Thoracic aorta (tissue), 2 donors: ENCODE results near the gene CCDC102A. TPM values are rescaled to one million over a fixed set of nuclear protein-coding genes. Genes with fewer than 3 reads are reported as not detected.

ENCODE experiments used
- ATAC-seq: fragments of 150-250 bp; one replicate; pipeline ENCODE4 v1.8.0; 2017; ENCODE audit warnings: low read depth; ENCODE audit not compliant: insufficient number of reproducible peaks, low FRiP score
- DNase-seq: peaks from one replicate; pipeline ENCODE4 v3.0.0-alpha.2; 2020; ENCODE audit warnings: low spot score
- H3K27ac ChIP-seq, 2 donors: fragments of 200-600 bp; sonication (generic); 1 replicate in 1 of 2; 2 replicates in 1 of 2; pipeline ENCODE4 v1.5.1; 2016; ENCODE audit warnings: mild to moderate bottlenecking in 2 of 2, moderate library complexity in 2 of 2
- H3K27me3 ChIP-seq: fragments of 200-600 bp; sonication (generic); replicated peaks from 2 replicates; pipeline ENCODE4 v1.6.0; 2016; ENCODE audit warnings: mild to moderate bottlenecking; ENCODE audit not compliant: insufficient read depth
- H3K36me3 ChIP-seq: fragments of 200-600 bp; sonication (generic); one replicate; pipeline ENCODE4 v1.5.1; 2016
- H3K4me1 ChIP-seq, 2 donors: fragments of 200-600 bp; sonication (generic); 1 replicate in 1 of 2; 2 replicates in 1 of 2; pipeline versions ENCODE4 v1.5.1 to v1.6.0; 2016; ENCODE audit warnings: low read depth in 2 of 2, mild to moderate bottlenecking in 1 of 2; ENCODE audit not compliant: control insufficient read depth in 1 of 2
- H3K4me3 ChIP-seq: fragments of 200-600 bp; sonication (generic); 2 replicates; pipeline ENCODE4 v1.5.1; 2016; ENCODE audit warnings: mild to moderate bottlenecking
- H3K9me3 ChIP-seq: fragments of 200-600 bp; sonication (generic); 2 replicates; pipeline ENCODE4 v1.5.1; 2016
- total RNA-seq, 2 donors: library from RNA; depleted of rRNA; stranded (reverse); fragments of >200 nt; gene quantifications; one replicate each; pipeline versions ENCODE4 v1.1.0 to v1.2.3, GENCODE V29; 2016
- TF ChIP-seq, protein P1 (sequence below): fragments of 200-600 bp; sonication (generic); IDR thresholded peaks from one replicate; pipeline ENCODE4 v1.5.1; 2019; ENCODE audit warnings: antibody characterized with exemption

Gene CCDC102A
- total RNA-seq, 2 donors from 2014 or later, result 26.4 to 43.2 TPM

DNA sequence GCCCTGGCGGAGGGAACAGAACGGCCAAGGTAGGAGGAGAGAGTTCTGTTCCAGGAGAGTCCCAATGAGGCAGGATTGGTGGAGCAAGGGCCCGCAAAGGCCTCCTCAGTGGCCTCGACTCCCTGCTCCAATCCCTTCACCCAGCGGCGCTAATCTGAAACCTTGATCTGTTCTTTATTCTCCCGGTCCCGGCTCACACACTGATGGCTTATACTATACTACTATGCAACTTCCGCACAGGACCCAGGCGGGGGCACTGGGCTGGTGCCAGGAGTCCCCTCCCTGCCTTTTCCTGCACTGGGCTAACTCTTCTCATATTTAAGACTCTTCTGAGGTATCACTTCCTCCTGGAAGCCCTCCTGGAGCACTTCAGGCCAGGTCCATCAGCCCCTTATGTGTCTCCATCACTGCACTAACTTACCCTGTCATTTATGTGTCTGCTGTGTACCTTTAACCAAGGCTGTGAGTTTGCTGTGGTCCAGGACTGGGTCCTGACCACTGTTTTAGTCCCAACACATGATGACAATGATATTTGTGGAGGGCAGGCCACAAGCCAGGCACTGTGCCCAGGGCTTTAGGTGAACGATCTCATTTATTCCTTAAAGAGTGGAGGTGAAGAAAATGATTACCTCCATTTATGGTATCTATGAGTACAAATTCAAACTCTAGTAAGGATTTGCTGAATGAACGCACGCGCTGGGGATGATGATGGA lies 6.8 kb downstream of the CCDC102A start:
- Histone ChIP-seq H3K27me3 (no peaks in the 10 kb centered on the region), H3K36me3 (peaks cover 15% of the 10 kb centered on the region), H3K4me3 (no peak overlapping the region), H3K9me3 (no peaks in the 10 kb centered on the region), H3K4me1 (peaks cover 22 to 51% of the 10 kb centered on the region in 2 donors), H3K27ac (peak overlapping the region in 1 of 2 donors; percentile 41)
- DNase-seq (no peak), ATAC-seq (no peak)
- TF ChIP-seq, protein P1, sequence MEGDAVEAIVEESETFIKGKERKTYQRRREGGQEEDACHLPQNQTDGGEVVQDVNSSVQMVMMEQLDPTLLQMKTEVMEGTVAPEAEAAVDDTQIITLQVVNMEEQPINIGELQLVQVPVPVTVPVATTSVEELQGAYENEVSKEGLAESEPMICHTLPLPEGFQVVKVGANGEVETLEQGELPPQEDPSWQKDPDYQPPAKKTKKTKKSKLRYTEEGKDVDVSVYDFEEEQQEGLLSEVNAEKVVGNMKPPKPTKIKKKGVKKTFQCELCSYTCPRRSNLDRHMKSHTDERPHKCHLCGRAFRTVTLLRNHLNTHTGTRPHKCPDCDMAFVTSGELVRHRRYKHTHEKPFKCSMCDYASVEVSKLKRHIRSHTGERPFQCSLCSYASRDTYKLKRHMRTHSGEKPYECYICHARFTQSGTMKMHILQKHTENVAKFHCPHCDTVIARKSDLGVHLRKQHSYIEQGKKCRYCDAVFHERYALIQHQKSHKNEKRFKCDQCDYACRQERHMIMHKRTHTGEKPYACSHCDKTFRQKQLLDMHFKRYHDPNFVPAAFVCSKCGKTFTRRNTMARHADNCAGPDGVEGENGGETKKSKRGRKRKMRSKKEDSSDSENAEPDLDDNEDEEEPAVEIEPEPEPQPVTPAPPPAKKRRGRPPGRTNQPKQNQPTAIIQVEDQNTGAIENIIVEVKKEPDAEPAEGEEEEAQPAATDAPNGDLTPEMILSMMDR, result no peak

DNA sequence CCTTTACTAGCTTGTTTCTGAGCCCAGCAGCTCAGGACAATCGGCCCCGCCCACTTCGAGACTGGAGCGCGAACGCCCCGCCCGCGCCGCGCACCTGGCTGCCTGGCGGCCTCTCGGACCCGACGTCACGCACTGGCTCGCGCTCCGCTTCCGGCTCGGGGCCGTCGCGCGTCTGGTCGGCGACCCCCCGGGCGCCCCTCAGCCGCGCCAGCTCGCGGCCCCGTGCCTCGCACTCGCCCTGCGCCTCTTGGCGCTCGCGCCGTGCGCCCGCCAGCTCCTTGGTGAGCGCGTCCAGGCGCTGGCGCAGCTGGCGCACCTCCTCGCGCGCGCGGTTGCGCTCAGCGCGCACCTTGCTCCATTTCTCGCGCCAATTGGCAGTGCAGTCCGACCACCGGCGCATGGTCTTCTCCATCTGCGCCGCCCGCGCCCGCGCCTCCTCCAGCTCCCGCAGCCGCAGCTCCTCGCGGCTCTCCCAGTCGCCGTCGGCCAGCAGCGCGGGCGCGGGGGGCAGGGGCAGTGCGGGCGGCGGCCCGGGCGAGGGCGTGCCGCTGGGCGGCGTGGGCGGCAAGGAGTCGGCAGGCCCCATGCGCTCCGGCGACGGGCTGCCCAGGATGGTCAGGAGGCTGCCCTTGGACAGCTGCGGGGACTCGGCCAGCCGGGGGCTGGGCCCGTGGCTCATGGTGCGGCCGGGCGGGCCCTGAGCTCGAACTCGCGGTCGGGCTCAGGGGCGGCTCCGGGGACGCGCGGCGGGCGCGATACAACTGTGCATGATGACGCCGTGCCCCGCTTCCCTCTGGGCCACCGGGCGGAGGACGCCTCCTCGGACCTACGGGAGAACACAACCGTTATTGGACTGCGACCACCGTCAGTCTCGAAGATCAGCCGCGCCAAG lies 7.6 kb downstream of the CCDC102A start:
- H3K4me3 ChIP-seq, result no peak overlapping the region
- H3K27me3 ChIP-seq, result no peaks in the 10 kb centered on the region
- peaks cover 14 to 43% of the 10 kb centered on the region in 2 donors for H3K4me1 ChIP-seq
- no peak for ATAC-seq
- no peaks in the 10 kb centered on the region for H3K9me3 ChIP-seq
- TF ChIP-seq, protein P1, result no peak
- H3K36me3 ChIP-seq, result peaks cover 15% of the 10 kb centered on the region
- H3K27ac ChIP-seq, result no peak overlapping the region
- DNase-seq, result no peak

DNA sequence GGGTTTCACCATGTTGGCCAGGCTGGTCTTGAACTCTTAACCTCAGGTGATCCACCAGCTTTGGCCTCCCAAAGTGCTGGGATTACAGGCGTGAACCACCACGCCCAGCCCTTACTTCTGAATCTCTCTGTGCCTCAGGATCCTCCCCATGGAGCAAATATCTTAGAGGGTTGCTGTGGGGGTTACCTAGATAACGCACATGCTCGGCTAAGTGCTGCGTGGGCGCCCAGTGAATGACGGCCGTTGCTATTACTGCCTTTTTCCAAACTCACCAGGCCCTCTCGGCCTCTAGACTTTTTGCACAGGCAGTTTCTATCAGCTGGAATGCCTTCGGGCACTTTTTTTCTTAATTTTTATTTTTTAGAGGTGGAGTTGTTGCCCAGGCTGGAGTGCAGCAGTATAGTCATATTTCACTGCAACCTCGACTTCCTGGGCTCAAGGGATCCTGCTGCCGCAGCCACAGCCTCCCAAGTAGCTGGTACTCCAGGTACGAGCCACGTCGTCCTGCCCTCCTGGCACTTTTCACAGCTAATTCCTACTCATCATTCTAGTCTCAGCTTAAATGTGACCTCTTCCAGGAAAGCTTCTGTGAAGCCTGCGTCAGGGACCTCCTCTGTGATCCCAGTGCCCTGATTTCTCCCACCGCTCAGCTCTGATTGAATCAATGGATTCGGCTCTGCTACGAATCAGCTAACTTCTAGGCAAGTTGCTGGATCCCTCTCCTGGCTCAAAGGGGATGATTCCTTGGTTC lies 8.6 kb downstream of the CCDC102A start:
- Histone ChIP-seq H3K4me3 (no peak overlapping the region), H3K36me3 (peaks cover 15% of the 10 kb centered on the region), H3K27me3 (no peaks in the 10 kb centered on the region), H3K9me3 (no peaks in the 10 kb centered on the region), H3K4me1 (peaks cover 9 to 33% of the 10 kb centered on the region in 2 donors), H3K27ac (no peak overlapping the region)
- no peak for DNase-seq
- no peak for ATAC-seq
- TF ChIP-seq, protein P1, result no peak

DNA sequence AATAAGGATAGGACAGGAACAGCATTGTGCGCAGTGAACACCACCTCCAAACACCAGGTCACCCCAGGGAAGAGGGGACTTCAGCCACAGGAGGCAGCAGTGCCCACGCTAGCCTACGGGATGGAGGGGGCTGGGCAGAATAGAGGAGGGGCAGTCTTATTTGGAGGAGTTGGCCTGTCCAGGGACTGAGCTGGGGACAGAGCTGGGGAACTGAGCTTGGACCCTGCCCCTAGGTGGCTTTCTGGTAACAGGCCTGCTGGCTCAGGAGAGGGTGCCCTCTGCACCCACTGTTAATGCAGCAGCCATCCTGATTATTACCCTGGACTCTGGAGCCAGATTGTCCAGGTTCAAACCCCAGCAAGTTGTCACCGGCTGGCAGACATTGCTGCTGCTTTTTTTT lies 9.3 kb downstream of the CCDC102A start:
- DNase-seq, result no peak
- TF ChIP-seq, protein P1, result no peak
- no peak overlapping the region for H3K4me3 ChIP-seq

More for the DNA sequence above, 9.3 kb downstream of the CCDC102A start:
- H3K27ac ChIP-seq, result no peak overlapping the region
- no peak for ATAC-seq
- H3K4me1 ChIP-seq, result peaks cover 2 to 26% of the 10 kb centered on the region in 2 donors
- no peaks in the 10 kb centered on the region for H3K27me3 ChIP-seq
- H3K36me3 ChIP-seq, result peaks cover 15% of the 10 kb centered on the region
- no peaks in the 10 kb centered on the region for H3K9me3 ChIP-seq
